K562 (cell line): Measurements from ENCODE around the gene GZMM. TPM values are rescaled to one million over a fixed set of nuclear protein-coding genes. Genes with fewer than 3 reads are reported as not detected.
A peak's percentile ranks its signal among the peaks of the same experiment; 100 is the strongest.

Source experiments
- CHD4 ChIP-seq: fragments of 200-600 bp; sonication (generic); IDR thresholded peaks from 3 replicates; pipeline ENCODE4 v1.6.1; 2012; ENCODE audit warnings: low read depth, mild to moderate bottlenecking, mixed read lengths, low read length, inconsistent platforms; ENCODE audit not compliant: insufficient read depth, insufficient replicate concordance, poor library complexity, severe bottlenecking
- DNMT1 ChIP-seq: fragments of 450-650 bp; IDR thresholded peaks from 2 replicates; pipeline ENCODE4 v1.6.1; 2016; ENCODE audit warnings: antibody characterized with exemption, mild to moderate bottlenecking
- HES1 ChIP-seq: fragments of 450-650 bp; IDR thresholded peaks from 2 replicates; pipeline ENCODE4 v1.6.1; 2016; ENCODE audit warnings: low read depth, mild to moderate bottlenecking, moderate library complexity
- RBM39 ChIP-seq: fragments of 200-400 bp; formaldehyde crosslinking; optimal IDR thresholded peaks from 2 replicates; pipeline ENCODE3; 2018; ENCODE audit warnings: low read depth, low read length
- SMAD1 ChIP-seq: fragments of 150-350 bp; IDR thresholded peaks from 2 replicates; pipeline ENCODE4 v1.6.1; 2014; ENCODE audit warnings: low read length, low read depth; ENCODE audit not compliant: partially characterized antibody
- SMAD4 ChIP-seq: fragments of 250-450 bp; sonication (Bioruptor Pico); conservative IDR thresholded peaks from 2 replicates; pipeline ENCODE4 v1.8.0; 2021; ENCODE audit warnings: inconsistent platforms, mild to moderate bottlenecking, moderate library complexity
- ZMIZ1 ChIP-seq, 2 experiments: fragments of 150-350 bp in 1 of 2; IDR thresholded peaks; 2 replicates each; pipeline ENCODE4 v1.6.1; 2012 to 2016; ENCODE audit warnings: low read depth in 2 of 2, low read length in 2 of 2, mild to moderate bottlenecking in 1 of 2, moderate library complexity in 1 of 2
- polyA plus RNA-seq, 8 experiments: library from polyadenylated mRNA; depleted of rRNA in 4 of 8; stranded (reverse) in 5 of 8; unstranded in 3 of 8; fragments of >200 nt; fragmentation: Nextera tagmentation in 2 of 8; fragmentation: Illumina TruSeq in 1 of 8; extraction: Ambion mirVana in 2 of 8; extraction: Trizol in 1 of 8; gene quantifications; 2 replicates each; pipeline versions ENCODE4 v1.2.1 to v1.2.3, GENCODE V29; 2011 to 2014; ENCODE audit warnings: inconsistent platforms in 1 of 8, missing spikeins in 1 of 8
- total RNA-seq, 7 experiments: library from RNA; depleted of rRNA in 6 of 7; stranded (reverse); fragments of >200 nt in 6 of 7; fragmentation: Illumina TruSeq in 2 of 7; extraction: Trizol in 2 of 7; gene quantifications; 2 replicates each; pipeline versions ENCODE4 v1.2.1 to v1.2.3, GENCODE V29; 2011 to 2021; ENCODE audit warnings: low replicate concordance in 1 of 7
- TF ChIP-seq, protein P1 (sequence below): fragments of 250-450 bp; sonication (Bioruptor Pico); IDR thresholded peaks from 2 replicates; pipeline ENCODE4 v1.8.0; 2022; ENCODE audit warnings: moderate library complexity, mild to moderate bottlenecking, inconsistent platforms
- TF ChIP-seq, protein P2 (sequence below): sonication (generic); formaldehyde crosslinking; IDR thresholded peaks from 2 replicates; pipeline ENCODE4 v1.8.1; 2023; ENCODE audit warnings: mild to moderate bottlenecking, missing genetic modification reagents
- TF ChIP-seq, protein P3 (sequence below), 2 experiments: fragments of 450-650 bp; IDR thresholded peaks; 2 replicates each; pipeline ENCODE4 v1.6.1; 2018; ENCODE audit warnings: mild to moderate bottlenecking in 2 of 2, low read depth in 1 of 2; ENCODE audit not compliant: partially characterized antibody in 2 of 2
- TF ChIP-seq, protein P4 (sequence below): fragments of 250-450 bp; sonication (Bioruptor Pico); IDR thresholded peaks from 2 replicates; pipeline ENCODE4 v1.8.0; 2021; ENCODE audit warnings: mild to moderate bottlenecking, moderate library complexity

The GZMM gene
- total and polyA plus RNA-seq, 9 of the 15 experiments (the other 6 are each of a cell fraction or from before 2014, with no cell fraction given) = 0.08 to 2.6 (median 0.70) TPM; not detected in 2

DNA sequence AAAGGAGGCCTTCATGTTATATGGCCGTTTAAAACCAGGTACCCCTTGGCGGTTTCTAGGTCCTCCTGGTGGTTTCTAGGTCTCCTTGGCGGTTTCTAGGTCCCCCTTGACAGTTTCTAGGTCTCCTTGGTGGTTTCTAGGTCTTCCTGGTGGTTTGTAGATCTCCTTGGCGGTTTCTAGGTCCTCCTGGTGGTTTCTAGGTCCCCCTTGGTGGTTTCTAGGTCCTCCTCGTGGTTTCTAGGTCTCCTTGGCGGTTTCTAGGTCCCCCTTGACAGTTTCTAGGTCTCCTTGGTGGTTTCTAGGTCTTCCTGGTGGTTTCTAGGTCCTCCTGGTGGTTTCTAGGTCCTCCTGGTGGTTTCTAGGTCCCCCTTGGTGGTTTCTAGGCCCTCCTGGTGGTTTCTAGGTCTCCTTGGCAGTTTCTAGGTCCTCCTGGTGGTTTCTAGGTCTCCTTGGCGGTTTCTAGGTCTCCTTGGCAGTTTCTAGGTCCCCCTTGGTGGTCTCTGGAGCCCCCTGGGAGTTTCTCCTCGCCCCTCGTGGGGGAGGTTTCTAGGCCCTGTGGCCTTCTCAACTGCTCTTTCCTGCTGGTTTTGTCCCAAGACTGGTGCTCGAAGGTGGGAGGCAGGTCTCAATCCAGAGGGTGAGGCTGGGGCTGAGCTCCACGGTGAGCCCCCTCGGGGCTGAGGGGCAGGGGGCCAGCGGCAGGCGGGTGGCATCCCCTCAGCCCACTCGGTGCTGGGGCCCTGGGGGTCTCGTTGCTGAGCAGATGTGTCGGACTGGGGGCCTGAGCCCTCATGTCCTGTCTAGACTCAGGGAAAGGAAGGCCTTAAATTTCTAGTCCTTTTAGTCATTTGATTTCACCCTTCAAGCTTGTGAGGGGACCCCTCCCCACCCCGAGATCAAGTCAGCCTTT lies 53.8 kb downstream of the GZMM start (continued):
- peak; percentile 33 for TF ChIP-seq CHD4
- TF ChIP-seq DNMT1 = no peak
- no peak for TF ChIP-seq SMAD1
- TF ChIP-seq SMAD4 (CRISPR knock-in tag) = 0 out of 2 replicates have a peak, but pooled peaks have one; percentile 47
- TF ChIP-seq, protein P1, sequence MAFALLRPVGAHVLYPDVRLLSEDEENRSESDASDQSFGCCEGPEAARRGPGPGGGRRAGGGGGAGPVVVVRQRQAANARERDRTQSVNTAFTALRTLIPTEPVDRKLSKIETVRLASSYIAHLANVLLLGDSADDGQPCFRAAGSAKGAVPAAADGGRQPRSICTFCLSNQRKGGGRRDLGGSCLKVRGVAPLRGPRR (CRISPR knock-in tag) = 0 out of 2 replicates have a peak, but pooled peaks have one; percentile 12
- TF ChIP-seq HES1 = peak; percentile 39; the same call in 1 of the 2 replicates
- TF ChIP-seq, protein P2, sequence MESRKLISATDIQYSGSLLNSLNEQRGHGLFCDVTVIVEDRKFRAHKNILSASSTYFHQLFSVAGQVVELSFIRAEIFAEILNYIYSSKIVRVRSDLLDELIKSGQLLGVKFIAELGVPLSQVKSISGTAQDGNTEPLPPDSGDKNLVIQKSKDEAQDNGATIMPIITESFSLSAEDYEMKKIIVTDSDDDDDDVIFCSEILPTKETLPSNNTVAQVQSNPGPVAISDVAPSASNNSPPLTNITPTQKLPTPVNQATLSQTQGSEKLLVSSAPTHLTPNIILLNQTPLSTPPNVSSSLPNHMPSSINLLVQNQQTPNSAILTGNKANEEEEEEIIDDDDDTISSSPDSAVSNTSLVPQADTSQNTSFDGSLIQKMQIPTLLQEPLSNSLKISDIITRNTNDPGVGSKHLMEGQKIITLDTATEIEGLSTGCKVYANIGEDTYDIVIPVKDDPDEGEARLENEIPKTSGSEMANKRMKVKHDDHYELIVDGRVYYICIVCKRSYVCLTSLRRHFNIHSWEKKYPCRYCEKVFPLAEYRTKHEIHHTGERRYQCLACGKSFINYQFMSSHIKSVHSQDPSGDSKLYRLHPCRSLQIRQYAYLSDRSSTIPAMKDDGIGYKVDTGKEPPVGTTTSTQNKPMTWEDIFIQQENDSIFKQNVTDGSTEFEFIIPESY (CRISPR knock-in tag) = peak; percentile 76
- TF ChIP-seq, protein P3, sequence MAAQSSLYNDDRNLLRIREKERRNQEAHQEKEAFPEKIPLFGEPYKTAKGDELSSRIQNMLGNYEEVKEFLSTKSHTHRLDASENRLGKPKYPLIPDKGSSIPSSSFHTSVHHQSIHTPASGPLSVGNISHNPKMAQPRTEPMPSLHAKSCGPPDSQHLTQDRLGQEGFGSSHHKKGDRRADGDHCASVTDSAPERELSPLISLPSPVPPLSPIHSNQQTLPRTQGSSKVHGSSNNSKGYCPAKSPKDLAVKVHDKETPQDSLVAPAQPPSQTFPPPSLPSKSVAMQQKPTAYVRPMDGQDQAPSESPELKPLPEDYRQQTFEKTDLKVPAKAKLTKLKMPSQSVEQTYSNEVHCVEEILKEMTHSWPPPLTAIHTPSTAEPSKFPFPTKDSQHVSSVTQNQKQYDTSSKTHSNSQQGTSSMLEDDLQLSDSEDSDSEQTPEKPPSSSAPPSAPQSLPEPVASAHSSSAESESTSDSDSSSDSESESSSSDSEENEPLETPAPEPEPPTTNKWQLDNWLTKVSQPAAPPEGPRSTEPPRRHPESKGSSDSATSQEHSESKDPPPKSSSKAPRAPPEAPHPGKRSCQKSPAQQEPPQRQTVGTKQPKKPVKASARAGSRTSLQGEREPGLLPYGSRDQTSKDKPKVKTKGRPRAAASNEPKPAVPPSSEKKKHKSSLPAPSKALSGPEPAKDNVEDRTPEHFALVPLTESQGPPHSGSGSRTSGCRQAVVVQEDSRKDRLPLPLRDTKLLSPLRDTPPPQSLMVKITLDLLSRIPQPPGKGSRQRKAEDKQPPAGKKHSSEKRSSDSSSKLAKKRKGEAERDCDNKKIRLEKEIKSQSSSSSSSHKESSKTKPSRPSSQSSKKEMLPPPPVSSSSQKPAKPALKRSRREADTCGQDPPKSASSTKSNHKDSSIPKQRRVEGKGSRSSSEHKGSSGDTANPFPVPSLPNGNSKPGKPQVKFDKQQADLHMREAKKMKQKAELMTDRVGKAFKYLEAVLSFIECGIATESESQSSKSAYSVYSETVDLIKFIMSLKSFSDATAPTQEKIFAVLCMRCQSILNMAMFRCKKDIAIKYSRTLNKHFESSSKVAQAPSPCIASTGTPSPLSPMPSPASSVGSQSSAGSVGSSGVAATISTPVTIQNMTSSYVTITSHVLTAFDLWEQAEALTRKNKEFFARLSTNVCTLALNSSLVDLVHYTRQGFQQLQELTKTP (IDR thresholded peaks at IDR 0.05; ENCODE audit: low read depth in 1 of 2, partially characterized antibody in 2 of 2) = peak in 1 of 2 experiments; percentile 52
- TF ChIP-seq, protein P4, sequence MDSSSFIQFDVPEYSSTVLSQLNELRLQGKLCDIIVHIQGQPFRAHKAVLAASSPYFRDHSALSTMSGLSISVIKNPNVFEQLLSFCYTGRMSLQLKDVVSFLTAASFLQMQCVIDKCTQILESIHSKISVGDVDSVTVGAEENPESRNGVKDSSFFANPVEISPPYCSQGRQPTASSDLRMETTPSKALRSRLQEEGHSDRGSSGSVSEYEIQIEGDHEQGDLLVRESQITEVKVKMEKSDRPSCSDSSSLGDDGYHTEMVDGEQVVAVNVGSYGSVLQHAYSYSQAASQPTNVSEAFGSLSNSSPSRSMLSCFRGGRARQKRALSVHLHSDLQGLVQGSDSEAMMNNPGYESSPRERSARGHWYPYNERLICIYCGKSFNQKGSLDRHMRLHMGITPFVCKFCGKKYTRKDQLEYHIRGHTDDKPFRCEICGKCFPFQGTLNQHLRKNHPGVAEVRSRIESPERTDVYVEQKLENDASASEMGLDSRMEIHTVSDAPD (CRISPR knock-in tag) = peak; percentile 68; the same call in 1 of the 2 replicates
- TF ChIP-seq ZMIZ1 (IDR thresholded peaks at IDR 0.05; ENCODE audit: low read depth in 2 of 2, low read length in 2 of 2) = peak in 1 of 2 experiments; percentile 85; a peak in 2 of 4 replicates
- TF ChIP-seq RBM39 = peak; percentile 66
